H54 (cell line): ENCODE results near the gene PAK1.
"Not testable (repeated sequence)": the region's sequence is repeated elsewhere in the genome, so short reads cannot be mapped to it uniquely, and the experiment has no call there.

Experiments
- DNase-seq: peaks from one replicate; pipeline ENCODE4 v3.0.0; 2011; ENCODE audit warnings: low spot score, mixed read lengths; ENCODE audit not compliant: insufficient read length
- FAIRE-seq: peaks from 3 replicates; lab custom pipeline; 2011; peaks lifted over from hg19 to GRCh38; lab: Jason Lieb, UNC
- POLR2A ChIP-seq: IDR thresholded peaks from 2 replicates; pipeline ENCODE4 v1.6.1; 2011; ENCODE audit warnings: low read depth, mild to moderate bottlenecking, low read length

Gene PAK1

GRCh38 chr11:77501758-77502157, 27.9 kb upstream of the PAK1 start:
- FAIRE-seq, result no peak
- no peak for DNase-seq
- no peak for TF ChIP-seq POLR2A

GRCh38 chr11:77497368-77497767, 23.5 kb upstream of the PAK1 start:
- TF ChIP-seq POLR2A, result no peak
- DNase-seq (no peak), FAIRE-seq (no peak)

GRCh38 chr11:77495526-77495925, 21.6 kb upstream of the PAK1 start:
- FAIRE-seq (no peak), DNase-seq (no peak)
- no peak for TF ChIP-seq POLR2A

- FAIRE-seq, DNase-seq: not testable (repeated sequence)
Measured at GRCh38 chr11:77490035-77490434, 16.1 kb upstream of the PAK1 start.

GRCh38 chr11:77487790-77488189, 13.9 kb upstream of the PAK1 start:
- no peak for FAIRE-seq
- DNase-seq, result no peak
- no peak for TF ChIP-seq POLR2A

GRCh38 chr11:77479746-77480352, 6.0 kb upstream of the PAK1 start:
- FAIRE-seq (no peak), DNase-seq (no peak)
- no peak for TF ChIP-seq POLR2A

- TF ChIP-seq POLR2A, result no peak
- FAIRE-seq, result no peak
- no peak for DNase-seq
Measured at GRCh38 chr11:77475206-77475605, 1.3 kb upstream of the PAK1 start.

GRCh38 chr11:77474684-77475060, 778 bp upstream of the PAK1 start:
- no peak for FAIRE-seq

GRCh38 chr11:77472991-77473800, 698 bp downstream of the PAK1 start:
- FAIRE-seq, result no peak

More at GRCh38 chr11:77474684-77475060, 778 bp upstream of the PAK1 start:
- no peak for TF ChIP-seq POLR2A
- DNase-seq, result no peak

GRCh38 chr11:77471558-77472193, 2.2 kb downstream of the PAK1 start:
- no peak for FAIRE-seq

More at GRCh38 chr11:77472991-77473800, 698 bp downstream of the PAK1 start:
- peak; percentile 30 for TF ChIP-seq POLR2A
- DNase-seq, result peak; percentile 58

GRCh38 chr11:77470971-77471370, 2.9 kb downstream of the PAK1 start:
- FAIRE-seq (no peak), DNase-seq (no peak)
- TF ChIP-seq POLR2A, result no peak

More at GRCh38 chr11:77471558-77472193, 2.2 kb downstream of the PAK1 start:
- TF ChIP-seq POLR2A, result no peak
- DNase-seq, result no peak

- FAIRE-seq (no peak), DNase-seq (no peak)
- TF ChIP-seq POLR2A, result no peak
Measured at GRCh38 chr11:77470504-77470903, 3.4 kb downstream of the PAK1 start.

- no peak for TF ChIP-seq POLR2A
- FAIRE-seq (no peak), DNase-seq (no peak)
Measured at GRCh38 chr11:77468527-77468926, 5.4 kb downstream of the PAK1 start.

GRCh38 chr11:77467993-77468392, 5.9 kb downstream of the PAK1 start:
- no peak for TF ChIP-seq POLR2A
- FAIRE-seq (no peak), DNase-seq (no peak)
